Ovary (tissue), 9 donors: ENCODE data around the gene KLB. TPM values are rescaled to one million over a fixed set of nuclear protein-coding genes. Genes with fewer than 3 reads are reported as not detected.
"Not testable (repeated sequence)": the region's sequence is repeated elsewhere in the genome, so short reads cannot be mapped to it uniquely, and the experiment has no call there.

Experiments used
- DNase-seq, 5 donors: peaks; one replicate each; pipeline ENCODE4 v3.0.0-alpha.2; 2019 to 2020
- H3K27ac ChIP-seq, 2 donors: fragments of 200-600 bp; one replicate each; pipeline versions ENCODE4 v1.5.1 to v1.8.0; 2019 to 2022
- H3K27me3 ChIP-seq: fragments of 200-600 bp; one replicate; pipeline ENCODE4 v1.8.0; 2022
- H3K36me3 ChIP-seq: fragments of 200-600 bp; sonication (generic); one replicate; pipeline ENCODE4 v1.5.1; 2019
- H3K4me1 ChIP-seq: one replicate; pipeline ENCODE4 v1.8.1; 2013; ENCODE audit warnings: mild to moderate bottlenecking, moderate library complexity; ENCODE audit not compliant: insufficient read depth
- H3K4me3 ChIP-seq: fragments of 200-600 bp; sonication (generic); one replicate; pipeline ENCODE4 v1.5.1; 2017
- H3K9me3 ChIP-seq, 2 donors: fragments of 200-600 bp in 1 of 2; sonication (generic) in 1 of 2; one replicate each; pipeline versions ENCODE4 v1.5.1 to v1.8.1; 2013 to 2019; ENCODE audit warnings: mild to moderate bottlenecking in 1 of 2, moderate library complexity in 1 of 2
- EP300 ChIP-seq: sonication (generic); formaldehyde crosslinking; IDR thresholded peaks from one replicate; pipeline ENCODE4 v1.6.1; 2017; ENCODE audit warnings: antibody characterized with exemption
- POLR2A ChIP-seq: fragments of 450-650 bp; IDR thresholded peaks from one replicate; pipeline ENCODE4 v1.6.1; 2017; ENCODE audit warnings: antibody characterized with exemption, mild to moderate bottlenecking, moderate library complexity
- WGBS, 3 donors: extraction: QIAGEN DNeasy Blood & Tissue Kit in 1 of 3; methylation state at CpG; one replicate each; pipeline versions ENCODE4 v1.1.5 to v1.1.7; 2013 to 2017; 5-methylcytosine and 5-hydroxymethylcytosine counted together
- intact Hi-C, 4 donors: fragments of 100-400 bp; cut with DNase I; formaldehyde crosslinking; loops; one replicate each; pipeline versions ENCODE4 v1.11.0 to v1.15.1; 2022 to 2023
- polyA plus RNA-seq, 2 donors: library from polyadenylated mRNA; stranded (reverse); fragments of 200-250 nt in 1 of 2; fragments of 350-450 nt in 1 of 2; fragmentation: Illumina TruSeq in 1 of 2; extraction: RNeasy Lipid Tissue Mini Kit (QIAGEN cat#74804) in 1 of 2; gene quantifications; one replicate each; pipeline ENCODE4 v1.2.3, GENCODE V29; 2013 to 2014
- total RNA-seq, 7 donors: library from RNA; depleted of rRNA in 2 of 7; stranded (reverse); fragments of >200 nt in 2 of 7; fragmentation: NEBNext Ultra II Directional in 3 of 7; extraction: Animal tissue kit (Norgen Biotek cat#: 25700) in 3 of 7; gene quantifications; one replicate each; pipeline versions ENCODE4 v1.1.0 to v1.2.4, GENCODE V29; 2016 to 2023
- TF ChIP-seq, protein P1 (sequence below), 3 donors: fragments of 450-650 bp in 2 of 3; fragments of 200-600 bp in 1 of 3; IDR thresholded peaks; one replicate each; pipeline versions ENCODE4 v1.5.1 to v1.8.0; 2016 to 2022; ENCODE audit warnings: antibody characterized with exemption in 3 of 3, mild to moderate bottlenecking in 1 of 3
- donor health status: DM: no; HTN: no; CAD: no; lungs with moderate emphysema.
- donor health status: DM: no; HTN: no; CAD: no.
- donor health status: Bipolar disorder and iron deficiency.
- donor health status: DM: yes; HTN: yes; CAD: no.
- donor health status: DM: no; HTN: no; CAD: no.
- donor health status: DM: yes; HTN: yes; CAD: no.

KLB gene
- total and polyA plus RNA-seq, 9 donors = under 0.01 to 0.08 (median 0.04) TPM; not detected in 5

DNA sequence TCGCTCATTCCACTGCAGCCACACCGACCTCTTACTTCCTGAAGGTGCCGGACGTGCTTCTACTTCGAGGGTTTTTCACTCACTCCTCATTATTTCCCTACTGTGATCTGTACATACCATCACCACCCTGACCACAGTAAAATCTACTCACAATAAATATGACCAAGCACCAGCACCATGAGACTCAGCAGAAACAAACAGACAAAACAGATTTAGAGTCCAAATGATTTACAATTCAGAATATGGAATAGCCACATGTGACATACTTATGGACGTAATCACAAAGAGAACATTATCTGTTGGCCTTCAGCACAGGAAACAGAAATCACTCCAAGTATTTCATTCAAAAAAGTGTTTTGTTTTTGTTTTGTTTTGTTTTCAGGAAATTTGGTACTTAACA, 16.1 kb upstream of the KLB start:
- H3K4me1 ChIP-seq = no peaks in the 10 kb centered on the region
- H3K27me3 ChIP-seq = no peaks in the 10 kb centered on the region
- intact Hi-C loops = no loop called here
- H3K4me3 ChIP-seq = no peak overlapping the region
- TF ChIP-seq POLR2A = no peak
- TF ChIP-seq EP300 = no peak
- TF ChIP-seq, protein P1, sequence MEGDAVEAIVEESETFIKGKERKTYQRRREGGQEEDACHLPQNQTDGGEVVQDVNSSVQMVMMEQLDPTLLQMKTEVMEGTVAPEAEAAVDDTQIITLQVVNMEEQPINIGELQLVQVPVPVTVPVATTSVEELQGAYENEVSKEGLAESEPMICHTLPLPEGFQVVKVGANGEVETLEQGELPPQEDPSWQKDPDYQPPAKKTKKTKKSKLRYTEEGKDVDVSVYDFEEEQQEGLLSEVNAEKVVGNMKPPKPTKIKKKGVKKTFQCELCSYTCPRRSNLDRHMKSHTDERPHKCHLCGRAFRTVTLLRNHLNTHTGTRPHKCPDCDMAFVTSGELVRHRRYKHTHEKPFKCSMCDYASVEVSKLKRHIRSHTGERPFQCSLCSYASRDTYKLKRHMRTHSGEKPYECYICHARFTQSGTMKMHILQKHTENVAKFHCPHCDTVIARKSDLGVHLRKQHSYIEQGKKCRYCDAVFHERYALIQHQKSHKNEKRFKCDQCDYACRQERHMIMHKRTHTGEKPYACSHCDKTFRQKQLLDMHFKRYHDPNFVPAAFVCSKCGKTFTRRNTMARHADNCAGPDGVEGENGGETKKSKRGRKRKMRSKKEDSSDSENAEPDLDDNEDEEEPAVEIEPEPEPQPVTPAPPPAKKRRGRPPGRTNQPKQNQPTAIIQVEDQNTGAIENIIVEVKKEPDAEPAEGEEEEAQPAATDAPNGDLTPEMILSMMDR (IDR thresholded peaks at IDR 0.05) = no peak
- 65 to 71% (median 69%) methylated on average over 6 of the region's 6 CpGs for WGBS, 3 donors
- H3K36me3 ChIP-seq = no peaks in the 10 kb centered on the region
- no peak for DNase-seq
- no peak overlapping the region for H3K27ac ChIP-seq
- H3K9me3 ChIP-seq = no peaks in the 10 kb centered on the region

- intact Hi-C loops = no loop called here
- Histone ChIP-seq H3K27ac (no peak overlapping the region), H3K4me1 (no peaks in the 10 kb centered on the region), H3K36me3 (no peaks in the 10 kb centered on the region), H3K27me3 (no peaks in the 10 kb centered on the region), H3K9me3 (no peaks in the 10 kb centered on the region), H3K4me3 (no peak overlapping the region)
- 67 to 80% (median 67%) methylated on average over 3 of the region's 3 CpGs for WGBS, 3 donors
- DNase-seq = no peak
- TF ChIP-seq, protein P1 (IDR thresholded peaks at IDR 0.05) = no peak
- no peak for TF ChIP-seq POLR2A
- no peak for TF ChIP-seq EP300
These were observed 12.0 kb upstream of the KLB start for GRCh38 chr4:39394706-39395105.

DNA sequence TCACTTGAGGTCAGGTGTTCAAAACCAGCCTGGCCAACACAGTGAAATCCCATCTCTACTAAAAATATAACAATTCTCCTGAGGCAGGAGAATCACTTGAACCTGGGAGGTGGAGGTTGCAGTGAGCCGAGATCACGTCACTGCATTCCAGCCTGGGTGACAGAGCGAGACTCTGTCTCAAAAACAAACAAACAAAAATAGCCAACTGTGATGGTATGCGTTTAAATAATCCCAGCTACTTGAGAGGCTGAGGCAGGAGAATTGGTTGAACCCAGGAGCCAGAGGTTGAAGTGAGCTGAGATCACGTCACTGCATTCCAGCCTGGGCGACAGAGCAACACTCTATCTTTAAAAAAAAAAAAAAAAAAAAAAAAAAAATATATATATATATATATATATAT, 5.1 kb upstream of the KLB start:
- H3K36me3 ChIP-seq, H3K4me3 ChIP-seq, H3K27ac ChIP-seq, DNase-seq, intact Hi-C loops, H3K9me3 ChIP-seq, H3K4me1 ChIP-seq, H3K27me3 ChIP-seq: not testable (repeated sequence)
- WGBS, 3 donors = 57 to 75% (median 66%) methylated on average over 6 of the region's 6 CpGs

- WGBS, 3 donors = 63 to 71% (median 68%) methylated on average over 1 of the region's 1 CpG
- no peaks in the 10 kb centered on the region for H3K9me3 ChIP-seq
- TF ChIP-seq POLR2A = no peak
- H3K36me3 ChIP-seq = no peaks in the 10 kb centered on the region
- intact Hi-C loops = no loop called here
- H3K27ac ChIP-seq = no peak overlapping the region
- H3K27me3 ChIP-seq = no peaks in the 10 kb centered on the region
- no peak for DNase-seq
- no peaks in the 10 kb centered on the region for H3K4me1 ChIP-seq
- no peak overlapping the region for H3K4me3 ChIP-seq
These were observed 805 bp downstream of the KLB start for GRCh38 chr4:39407584-39407885.

GRCh38 chr4:39410415-39410814, 3.7 kb downstream of the KLB start:
- H3K27me3 ChIP-seq = no peaks in the 10 kb centered on the region
- no peak for DNase-seq
- TF ChIP-seq, protein P1 (IDR thresholded peaks at IDR 0.05) = no peak
- no peak for TF ChIP-seq EP300
- no peak for TF ChIP-seq POLR2A
- WGBS, 3 donors = 5 to 17% (median 10%) methylated on average over 5 of the region's 5 CpGs
- no peak overlapping the region for H3K27ac ChIP-seq
- no peaks in the 10 kb centered on the region for H3K36me3 ChIP-seq
- intact Hi-C loops = no loop called here
- no peaks in the 10 kb centered on the region for H3K9me3 ChIP-seq
- H3K4me1 ChIP-seq = no peaks in the 10 kb centered on the region
- H3K4me3 ChIP-seq = no peak overlapping the region

GRCh38 chr4:39411561-39411960, 4.8 kb downstream of the KLB start:
- H3K9me3 ChIP-seq, DNase-seq, H3K4me1 ChIP-seq, H3K4me3 ChIP-seq, intact Hi-C loops, H3K27me3 ChIP-seq, H3K27ac ChIP-seq, H3K36me3 ChIP-seq: not testable (repeated sequence)
- WGBS, 3 donors = 89 to 98% (median 93%) methylated on average over 8 of the region's 8 CpGs
